GM21515 (cell line): ENCODE results near the gene QDPR.

Experiments
- ATAC-seq: cut with Tn5 transposase; IDR thresholded peaks from one replicate; pipeline ENCODE4 v1.9.1; 2021; ENCODE audit not compliant: unreplicated experiment

The QDPR gene

GRCh38 chr4:17436750-17437090 lies 75.2 kb downstream of the QDPR start:
- ATAC-seq: no peak
